Measurements from ENCODE around the gene FXYD4. TPM values are rescaled to one million over a fixed set of nuclear protein-coding genes. Genes with fewer than 3 reads are reported as not detected.

Gene FXYD4
- total RNA-seq, 2 experiments from 2014 or later, result not detected

GRCh38 chr10:43386981-43387677 is 15.7 kb downstream of the FXYD4 start:
- intact Hi-C loops (cut with micrococcal nuclease; ENCODE audit: unreplicated experiment), result no loop called here
- H3K79me2 ChIP-seq (ENCODE audit: insufficient read depth, low read depth, low read length), result peaks cover 59% of the 10 kb centered on the region; the same call in 1 of the 2 replicates
- H3K27ac ChIP-seq (ENCODE audit: low read depth, low read length, poor library complexity, severe bottlenecking), result no peak overlapping the region
- no TSS peak for BruUV-seq (replicated peaks)
- no peaks in the 10 kb centered on the region for H3K4me1 ChIP-seq (ENCODE audit: insufficient read depth, low read length, poor library complexity, severe bottlenecking)
- no peak overlapping the region for H3K4me2 ChIP-seq (ENCODE audit: low read length)
- peaks cover 80% of the 10 kb centered on the region for H3K36me3 ChIP-seq (ENCODE audit: insufficient read depth, low read length)
- DNase-seq (ENCODE audit: low spot score), result no peak
- TF ChIP-seq EZH2phosphoT487 (IDR thresholded peaks at IDR 0.05; ENCODE audit: borderline replicate concordance, low read depth, low read length) (no peak), CTCF (conservative IDR thresholded peaks at IDR 0.05; ENCODE audit: low read length) (no peak)
- peaks cover 49% of the 10 kb centered on the region for H4K20me1 ChIP-seq (ENCODE audit: insufficient read depth, low read length)
- POLR2A ChIA-PET, result interaction anchor here (0.6 to 1.9 kb wide), 2 partner anchors 8 to 911 kb away, joined by 4 to 10 read pairs; no protein-coding TSS in a partner anchor
- H3K9me3 ChIP-seq (ENCODE audit: low read length), result no peaks in the 10 kb centered on the region
- no peak overlapping the region for H3K4me3 ChIP-seq (ENCODE audit: low read depth, low read length, poor library complexity, severe bottlenecking)
- CTCF ChIA-PET (ENCODE audit: unreplicated experiment), result no interaction called here
- H2AFZ ChIP-seq (ENCODE audit: low read length), result no peak overlapping the region
- H3K9me2 ChIP-seq (ENCODE audit: insufficient read depth, low read length), result no peaks in the 10 kb centered on the region

- Histone ChIP-seq H3K9me2 (ENCODE audit: insufficient read depth, low read length) (no peaks in the 10 kb centered on the region), H3K4me3 (ENCODE audit: low read depth, low read length, poor library complexity, severe bottlenecking) (no peak overlapping the region), H3K27ac (ENCODE audit: low read depth, low read length, poor library complexity, severe bottlenecking) (no peak overlapping the region), H4K20me1 (ENCODE audit: insufficient read depth, low read length) (peaks cover 53% of the 10 kb centered on the region), H3K4me1 (ENCODE audit: insufficient read depth, low read length, poor library complexity, severe bottlenecking) (no peaks in the 10 kb centered on the region), H3K79me2 (ENCODE audit: insufficient read depth, low read depth, low read length) (peaks cover 64% of the 10 kb centered on the region), H3K36me3 (ENCODE audit: insufficient read depth, low read length) (peaks cover 85% of the 10 kb centered on the region), H2AFZ (ENCODE audit: low read length) (no peak overlapping the region), H3K9me3 (ENCODE audit: low read length) (no peaks in the 10 kb centered on the region), H3K4me2 (ENCODE audit: low read length) (no peak overlapping the region)
- no TSS peak for BruUV-seq (replicated peaks)
- no peak for DNase-seq (ENCODE audit: low spot score)
- TF ChIP-seq EZH2phosphoT487 (IDR thresholded peaks at IDR 0.05; ENCODE audit: borderline replicate concordance, low read depth, low read length) (no peak), CTCF (conservative IDR thresholded peaks at IDR 0.05; ENCODE audit: low read length) (no peak)
- ChIA-PET CTCF (ENCODE audit: unreplicated experiment) (no interaction called here), POLR2A (interaction anchor here (0.6 to 0.7 kb wide), 2 partner anchors 67 to 911 kb away, joined by 3 to 4 read pairs; no protein-coding TSS in a partner anchor)
- intact Hi-C loops (cut with micrococcal nuclease; ENCODE audit: unreplicated experiment), result no loop called here
These were observed 16.2 kb downstream of the FXYD4 start for GRCh38 chr10:43387678-43388032.

- Histone ChIP-seq H3K4me2 (ENCODE audit: low read length) (no peak overlapping the region), H3K27ac (ENCODE audit: low read depth, low read length, poor library complexity, severe bottlenecking) (no peak overlapping the region), H3K36me3 (ENCODE audit: insufficient read depth, low read length) (peaks cover 100% of the 10 kb centered on the region), H3K79me2 (ENCODE audit: insufficient read depth, low read depth, low read length) (peaks cover 86% of the 10 kb centered on the region), H3K9me2 (ENCODE audit: insufficient read depth, low read length) (no peaks in the 10 kb centered on the region), H3K4me1 (ENCODE audit: insufficient read depth, low read length, poor library complexity, severe bottlenecking) (peaks cover 19% of the 10 kb centered on the region), H2AFZ (ENCODE audit: low read length) (no peak overlapping the region), H3K9me3 (ENCODE audit: low read length) (no peaks in the 10 kb centered on the region), H4K20me1 (ENCODE audit: insufficient read depth, low read length) (peaks cover 69% of the 10 kb centered on the region), H3K4me3 (ENCODE audit: low read depth, low read length, poor library complexity, severe bottlenecking) (no peak overlapping the region)
- ChIA-PET CTCF (ENCODE audit: unreplicated experiment) (interaction anchor here (1.3 kb wide), 1 partner anchor 10 kb away, joined by 4 read pairs; no protein-coding TSS in a partner anchor), POLR2A (interaction anchor here (1.5 kb wide), 2 partner anchors 63 to 98 kb away, joined by 3 to 4 read pairs; no protein-coding TSS in a partner anchor)
- TF ChIP-seq CTCF (conservative IDR thresholded peaks at IDR 0.05; ENCODE audit: low read length) (no peak), EZH2phosphoT487 (IDR thresholded peaks at IDR 0.05; ENCODE audit: borderline replicate concordance, low read depth, low read length) (no peak)
- intact Hi-C loops (cut with micrococcal nuclease; ENCODE audit: unreplicated experiment), result no loop called here
- BruUV-seq (replicated peaks), result no TSS peak
- no peak for DNase-seq (ENCODE audit: low spot score)
These were observed 18.4 kb downstream of the FXYD4 start for GRCh38 chr10:43389867-43390266.

Measured in OCI-LY7 (cell line).